GM20431 (cell line): ENCODE results near the gene ENPP6.

Source experiments
- in situ Hi-C: fragments of 300-500 bp; cut with MseI, MboI; formaldehyde crosslinking; loops from one replicate; pipeline ENCODE4 v1.15.0; 2020; ENCODE audit warnings: low sequenced_read_pairs; ENCODE audit not compliant: unreplicated experiment

ENPP6 gene

GRCh38 chr4:184193556-184194525 is 23.8 kb downstream of the ENPP6 start:
- in situ Hi-C loops, result no loop called here

- in situ Hi-C loops, result no loop called here
Observed at GRCh38 chr4:184192933-184193332, 24.7 kb downstream of the ENPP6 start.

- in situ Hi-C loops, result no loop called here
Observed at GRCh38 chr4:184191267-184191666, 26.4 kb downstream of the ENPP6 start.

- in situ Hi-C loops, result no loop called here
Observed at GRCh38 chr4:184190711-184191110, 27.0 kb downstream of the ENPP6 start.

- in situ Hi-C loops, result no loop called here
Observed at GRCh38 chr4:184189966-184190365, 27.7 kb downstream of the ENPP6 start.

GRCh38 chr4:184188443-184189400 is 29.0 kb downstream of the ENPP6 start:
- in situ Hi-C loops, result no loop called here

GRCh38 chr4:184177271-184177670 is 40.4 kb downstream of the ENPP6 start:
- in situ Hi-C loops, result no loop called here

- in situ Hi-C loops, result loop anchor here (25.0 kb wide), 1 partner anchor 338 kb away; no protein-coding TSS in a partner anchor
Observed at GRCh38 chr4:184174571-184175488, 42.8 kb downstream of the ENPP6 start.

- in situ Hi-C loops, result loop anchor here (25.0 kb wide), 1 partner anchor 334 kb away; no protein-coding TSS in a partner anchor
Observed at GRCh38 chr4:184171011-184171410, 46.7 kb downstream of the ENPP6 start.

- in situ Hi-C loops, result loop anchor here (25.0 kb wide), 1 partner anchor 332 kb away; no protein-coding TSS in a partner anchor
Observed at GRCh38 chr4:184169225-184169867, 48.3 kb downstream of the ENPP6 start.

GRCh38 chr4:184168406-184169019 is 49.2 kb downstream of the ENPP6 start:
- in situ Hi-C loops, result loop anchor here (25.0 kb wide), 1 partner anchor 331 kb away; no protein-coding TSS in a partner anchor

- in situ Hi-C loops, result loop anchor here (25.0 kb wide), 1 partner anchor 330 kb away; no protein-coding TSS in a partner anchor
Observed at GRCh38 chr4:184167576-184167975, 50.1 kb downstream of the ENPP6 start.

GRCh38 chr4:184166736-184167135 is 50.9 kb downstream of the ENPP6 start:
- in situ Hi-C loops, result loop anchor here (25.0 kb wide), 1 partner anchor 329 kb away; no protein-coding TSS in a partner anchor

GRCh38 chr4:184165291-184165690 is 52.4 kb downstream of the ENPP6 start:
- in situ Hi-C loops, result loop anchor here (25.0 kb wide), 1 partner anchor 328 kb away; no protein-coding TSS in a partner anchor

- in situ Hi-C loops, result loop anchor here (25.0 kb wide), 1 partner anchor 327 kb away; no protein-coding TSS in a partner anchor
Observed at GRCh38 chr4:184163813-184164212, 53.9 kb downstream of the ENPP6 start.

GRCh38 chr4:184162596-184162995 is 55.1 kb downstream of the ENPP6 start:
- in situ Hi-C loops, result loop anchor here (25.0 kb wide), 1 partner anchor 325 kb away; no protein-coding TSS in a partner anchor

- in situ Hi-C loops, result loop anchor here (25.0 kb wide), 1 partner anchor 320 kb away; no protein-coding TSS in a partner anchor
Observed at GRCh38 chr4:184157322-184157721, 60.4 kb downstream of the ENPP6 start.
